GM23338 (cell line): ENCODE measurements around the gene PSMD2.

Source experiments
- CREB1 ChIP-seq: fragments of 250-450 bp; sonication (Bioruptor Pico); IDR thresholded peaks from 2 replicates; pipeline ENCODE4 v1.5.0; 2020; ENCODE audit warnings: low read depth, mild to moderate bottlenecking, moderate library complexity
- EZH2 ChIP-seq: fragments of 200-600 bp; sonication (generic); IDR thresholded peaks from one replicate; pipeline ENCODE4 v1.8.0; 2017; ENCODE audit warnings: antibody characterized with exemption, mild to moderate bottlenecking, low read depth; ENCODE audit not compliant: unreplicated experiment
- EZH2phosphoT487 ChIP-seq: fragments of 200-600 bp; sonication (generic); IDR thresholded peaks from one replicate; pipeline ENCODE4 v1.8.1; 2018; ENCODE audit warnings: antibody characterized with exemption; ENCODE audit not compliant: unreplicated experiment
- JUNB ChIP-seq: IDR thresholded peaks from one replicate; pipeline ENCODE4 v1.6.1; 2016; ENCODE audit warnings: antibody characterized with exemption; ENCODE audit not compliant: unreplicated experiment
- POLR2AphosphoS5 ChIP-seq: IDR thresholded peaks from 2 replicates; pipeline ENCODE4 v1.6.1; 2016; ENCODE audit warnings: antibody characterized with exemption, low read depth
- ZNF114 ChIP-seq: fragments of 250-450 bp; sonication (Bioruptor Pico); IDR thresholded peaks from 2 replicates; pipeline ENCODE4 v1.5.0; 2020; ENCODE audit warnings: mild to moderate bottlenecking, moderate library complexity
- TF ChIP-seq, protein P1 (sequence below), 2 experiments: fragments of 200-600 bp in 1 of 2; sonication (generic) in 1 of 2; conservative IDR thresholded peaks; 2 replicates each; pipeline versions ENCODE4 v1.5.1 to v1.6.1; 2016 to 2017; ENCODE audit warnings: antibody characterized with exemption in 2 of 2, low read depth in 2 of 2, mild to moderate bottlenecking in 2 of 2, moderate library complexity in 1 of 2
- TF ChIP-seq, protein P2 (sequence below): IDR thresholded peaks from one replicate; pipeline ENCODE4 v1.6.1; 2018; ENCODE audit warnings: antibody characterized with exemption; ENCODE audit not compliant: unreplicated experiment
- TF ChIP-seq, protein P3 (sequence below): fragments of 250-450 bp; sonication (Bioruptor Pico); IDR thresholded peaks from 2 replicates; pipeline ENCODE4 v1.5.0; 2020; ENCODE audit warnings: mild to moderate bottlenecking, moderate library complexity
- TF ChIP-seq, protein P4 (sequence below): IDR thresholded peaks from 2 replicates; pipeline ENCODE4 v1.6.1; 2016; ENCODE audit warnings: antibody characterized with exemption

DNA sequence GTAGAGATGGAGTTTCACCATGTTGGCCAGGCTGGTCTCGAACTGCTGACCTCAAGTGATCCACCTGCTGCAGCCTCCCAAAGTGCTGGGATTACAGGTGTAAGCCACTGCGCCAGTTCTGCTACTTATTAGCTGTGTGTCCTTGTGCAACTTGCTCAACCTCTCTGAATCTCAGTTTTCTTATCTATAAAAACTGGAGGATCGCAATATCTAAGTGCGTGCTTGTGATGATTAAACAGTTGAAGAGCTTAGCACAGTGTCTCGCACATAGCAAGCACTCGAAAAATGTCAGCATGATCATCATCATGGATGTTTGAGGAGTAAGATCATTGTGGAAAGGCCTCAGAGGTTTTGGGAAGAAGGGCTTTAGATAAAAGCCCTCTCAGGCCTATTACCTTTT lies 51.6 kb downstream of the PSMD2 start:
- TF ChIP-seq, protein P1, sequence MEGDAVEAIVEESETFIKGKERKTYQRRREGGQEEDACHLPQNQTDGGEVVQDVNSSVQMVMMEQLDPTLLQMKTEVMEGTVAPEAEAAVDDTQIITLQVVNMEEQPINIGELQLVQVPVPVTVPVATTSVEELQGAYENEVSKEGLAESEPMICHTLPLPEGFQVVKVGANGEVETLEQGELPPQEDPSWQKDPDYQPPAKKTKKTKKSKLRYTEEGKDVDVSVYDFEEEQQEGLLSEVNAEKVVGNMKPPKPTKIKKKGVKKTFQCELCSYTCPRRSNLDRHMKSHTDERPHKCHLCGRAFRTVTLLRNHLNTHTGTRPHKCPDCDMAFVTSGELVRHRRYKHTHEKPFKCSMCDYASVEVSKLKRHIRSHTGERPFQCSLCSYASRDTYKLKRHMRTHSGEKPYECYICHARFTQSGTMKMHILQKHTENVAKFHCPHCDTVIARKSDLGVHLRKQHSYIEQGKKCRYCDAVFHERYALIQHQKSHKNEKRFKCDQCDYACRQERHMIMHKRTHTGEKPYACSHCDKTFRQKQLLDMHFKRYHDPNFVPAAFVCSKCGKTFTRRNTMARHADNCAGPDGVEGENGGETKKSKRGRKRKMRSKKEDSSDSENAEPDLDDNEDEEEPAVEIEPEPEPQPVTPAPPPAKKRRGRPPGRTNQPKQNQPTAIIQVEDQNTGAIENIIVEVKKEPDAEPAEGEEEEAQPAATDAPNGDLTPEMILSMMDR (conservative IDR thresholded peaks at IDR 0.05; ENCODE audit: low read depth in 2 of 2): no peak
- no peak for TF ChIP-seq EZH2phosphoT487
- no peak for TF ChIP-seq POLR2AphosphoS5
- TF ChIP-seq, protein P2, sequence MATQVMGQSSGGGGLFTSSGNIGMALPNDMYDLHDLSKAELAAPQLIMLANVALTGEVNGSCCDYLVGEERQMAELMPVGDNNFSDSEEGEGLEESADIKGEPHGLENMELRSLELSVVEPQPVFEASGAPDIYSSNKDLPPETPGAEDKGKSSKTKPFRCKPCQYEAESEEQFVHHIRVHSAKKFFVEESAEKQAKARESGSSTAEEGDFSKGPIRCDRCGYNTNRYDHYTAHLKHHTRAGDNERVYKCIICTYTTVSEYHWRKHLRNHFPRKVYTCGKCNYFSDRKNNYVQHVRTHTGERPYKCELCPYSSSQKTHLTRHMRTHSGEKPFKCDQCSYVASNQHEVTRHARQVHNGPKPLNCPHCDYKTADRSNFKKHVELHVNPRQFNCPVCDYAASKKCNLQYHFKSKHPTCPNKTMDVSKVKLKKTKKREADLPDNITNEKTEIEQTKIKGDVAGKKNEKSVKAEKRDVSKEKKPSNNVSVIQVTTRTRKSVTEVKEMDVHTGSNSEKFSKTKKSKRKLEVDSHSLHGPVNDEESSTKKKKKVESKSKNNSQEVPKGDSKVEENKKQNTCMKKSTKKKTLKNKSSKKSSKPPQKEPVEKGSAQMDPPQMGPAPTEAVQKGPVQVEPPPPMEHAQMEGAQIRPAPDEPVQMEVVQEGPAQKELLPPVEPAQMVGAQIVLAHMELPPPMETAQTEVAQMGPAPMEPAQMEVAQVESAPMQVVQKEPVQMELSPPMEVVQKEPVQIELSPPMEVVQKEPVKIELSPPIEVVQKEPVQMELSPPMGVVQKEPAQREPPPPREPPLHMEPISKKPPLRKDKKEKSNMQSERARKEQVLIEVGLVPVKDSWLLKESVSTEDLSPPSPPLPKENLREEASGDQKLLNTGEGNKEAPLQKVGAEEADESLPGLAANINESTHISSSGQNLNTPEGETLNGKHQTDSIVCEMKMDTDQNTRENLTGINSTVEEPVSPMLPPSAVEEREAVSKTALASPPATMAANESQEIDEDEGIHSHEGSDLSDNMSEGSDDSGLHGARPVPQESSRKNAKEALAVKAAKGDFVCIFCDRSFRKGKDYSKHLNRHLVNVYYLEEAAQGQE: no peak
- TF ChIP-seq CREB1: no peak
- TF ChIP-seq JUNB: no peak
- no peak for TF ChIP-seq ZNF114
- TF ChIP-seq, protein P3, sequence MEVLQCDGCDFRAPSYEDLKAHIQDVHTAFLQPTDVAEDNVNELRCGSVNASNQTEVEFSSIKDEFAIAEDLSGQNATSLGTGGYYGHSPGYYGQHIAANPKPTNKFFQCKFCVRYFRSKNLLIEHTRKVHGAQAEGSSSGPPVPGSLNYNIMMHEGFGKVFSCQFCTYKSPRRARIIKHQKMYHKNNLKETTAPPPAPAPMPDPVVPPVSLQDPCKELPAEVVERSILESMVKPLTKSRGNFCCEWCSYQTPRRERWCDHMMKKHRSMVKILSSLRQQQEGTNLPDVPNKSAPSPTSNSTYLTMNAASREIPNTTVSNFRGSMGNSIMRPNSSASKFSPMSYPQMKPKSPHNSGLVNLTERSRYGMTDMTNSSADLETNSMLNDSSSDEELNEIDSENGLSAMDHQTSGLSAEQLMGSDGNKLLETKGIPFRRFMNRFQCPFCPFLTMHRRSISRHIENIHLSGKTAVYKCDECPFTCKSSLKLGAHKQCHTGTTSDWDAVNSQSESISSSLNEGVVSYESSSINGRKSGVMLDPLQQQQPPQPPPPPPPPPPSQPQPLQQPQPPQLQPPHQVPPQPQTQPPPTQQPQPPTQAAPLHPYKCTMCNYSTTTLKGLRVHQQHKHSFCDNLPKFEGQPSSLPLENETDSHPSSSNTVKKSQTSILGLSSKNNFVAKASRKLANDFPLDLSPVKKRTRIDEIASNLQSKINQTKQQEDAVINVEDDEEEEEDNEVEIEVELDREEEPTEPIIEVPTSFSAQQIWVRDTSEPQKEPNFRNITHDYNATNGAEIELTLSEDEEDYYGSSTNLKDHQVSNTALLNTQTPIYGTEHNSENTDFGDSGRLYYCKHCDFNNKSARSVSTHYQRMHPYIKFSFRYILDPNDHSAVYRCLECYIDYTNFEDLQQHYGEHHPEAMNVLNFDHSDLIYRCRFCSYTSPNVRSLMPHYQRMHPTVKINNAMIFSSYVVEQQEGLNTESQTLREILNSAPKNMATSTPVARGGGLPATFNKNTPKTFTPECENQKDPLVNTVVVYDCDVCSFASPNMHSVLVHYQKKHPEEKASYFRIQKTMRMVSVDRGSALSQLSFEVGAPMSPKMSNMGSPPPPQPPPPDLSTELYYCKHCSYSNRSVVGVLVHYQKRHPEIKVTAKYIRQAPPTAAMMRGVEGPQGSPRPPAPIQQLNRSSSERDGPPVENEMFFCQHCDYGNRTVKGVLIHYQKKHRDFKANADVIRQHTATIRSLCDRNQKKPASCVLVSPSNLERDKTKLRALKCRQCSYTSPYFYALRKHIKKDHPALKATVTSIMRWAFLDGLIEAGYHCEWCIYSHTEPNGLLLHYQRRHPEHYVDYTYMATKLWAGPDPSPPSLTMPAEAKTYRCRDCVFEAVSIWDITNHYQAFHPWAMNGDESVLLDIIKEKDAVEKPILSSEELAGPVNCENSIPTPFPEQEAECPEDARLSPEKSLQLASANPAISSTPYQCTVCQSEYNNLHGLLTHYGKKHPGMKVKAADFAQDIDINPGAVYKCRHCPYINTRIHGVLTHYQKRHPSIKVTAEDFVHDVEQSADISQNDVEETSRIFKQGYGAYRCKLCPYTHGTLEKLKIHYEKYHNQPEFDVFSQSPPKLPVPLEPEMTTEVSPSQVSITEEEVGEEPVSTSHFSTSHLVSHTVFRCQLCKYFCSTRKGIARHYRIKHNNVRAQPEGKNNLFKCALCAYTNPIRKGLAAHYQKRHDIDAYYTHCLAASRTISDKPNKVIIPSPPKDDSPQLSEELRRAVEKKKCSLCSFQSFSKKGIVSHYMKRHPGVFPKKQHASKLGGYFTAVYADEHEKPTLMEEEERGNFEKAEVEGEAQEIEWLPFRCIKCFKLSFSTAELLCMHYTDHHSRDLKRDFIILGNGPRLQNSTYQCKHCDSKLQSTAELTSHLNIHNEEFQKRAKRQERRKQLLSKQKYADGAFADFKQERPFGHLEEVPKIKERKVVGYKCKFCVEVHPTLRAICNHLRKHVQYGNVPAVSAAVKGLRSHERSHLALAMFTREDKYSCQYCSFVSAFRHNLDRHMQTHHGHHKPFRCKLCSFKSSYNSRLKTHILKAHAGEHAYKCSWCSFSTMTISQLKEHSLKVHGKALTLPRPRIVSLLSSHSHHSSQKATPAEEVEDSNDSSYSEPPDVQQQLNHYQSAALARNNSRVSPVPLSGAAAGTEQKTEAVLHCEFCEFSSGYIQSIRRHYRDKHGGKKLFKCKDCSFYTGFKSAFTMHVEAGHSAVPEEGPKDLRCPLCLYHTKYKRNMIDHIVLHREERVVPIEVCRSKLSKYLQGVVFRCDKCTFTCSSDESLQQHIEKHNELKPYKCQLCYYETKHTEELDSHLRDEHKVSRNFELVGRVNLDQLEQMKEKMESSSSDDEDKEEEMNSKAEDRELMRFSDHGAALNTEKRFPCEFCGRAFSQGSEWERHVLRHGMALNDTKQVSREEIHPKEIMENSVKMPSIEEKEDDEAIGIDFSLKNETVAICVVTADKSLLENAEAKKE: no peak
- TF ChIP-seq, protein P4, sequence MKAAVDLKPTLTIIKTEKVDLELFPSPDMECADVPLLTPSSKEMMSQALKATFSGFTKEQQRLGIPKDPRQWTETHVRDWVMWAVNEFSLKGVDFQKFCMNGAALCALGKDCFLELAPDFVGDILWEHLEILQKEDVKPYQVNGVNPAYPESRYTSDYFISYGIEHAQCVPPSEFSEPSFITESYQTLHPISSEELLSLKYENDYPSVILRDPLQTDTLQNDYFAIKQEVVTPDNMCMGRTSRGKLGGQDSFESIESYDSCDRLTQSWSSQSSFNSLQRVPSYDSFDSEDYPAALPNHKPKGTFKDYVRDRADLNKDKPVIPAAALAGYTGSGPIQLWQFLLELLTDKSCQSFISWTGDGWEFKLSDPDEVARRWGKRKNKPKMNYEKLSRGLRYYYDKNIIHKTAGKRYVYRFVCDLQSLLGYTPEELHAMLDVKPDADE: no peak
- no peak for TF ChIP-seq EZH2
